KOPT-K1 (cell line): ENCODE data around the gene APBB1.

ENCODE experiments used
- H3K27ac ChIP-seq: fragments of 200-600 bp; sonication (generic); 2 replicates; pipeline ENCODE4 v1.5.1; 2016; ENCODE audit warnings: antibody characterized with exemption, mild to moderate bottlenecking, low read depth, low read length; ENCODE audit not compliant: poor library complexity, severe bottlenecking
- H3K36me3 ChIP-seq: fragments of 200-600 bp; sonication (generic); 2 replicates; pipeline ENCODE4 v1.5.1; 2017; ENCODE audit warnings: antibody characterized with exemption, mild to moderate bottlenecking, low read length, moderate library complexity; ENCODE audit not compliant: insufficient read depth
- H3K9me3 ChIP-seq: fragments of 200-600 bp; sonication (generic); 2 replicates; pipeline ENCODE4 v1.5.1; 2017; ENCODE audit warnings: antibody characterized with exemption, low read length, mild to moderate bottlenecking; ENCODE audit not compliant: insufficient read depth, poor library complexity, severe bottlenecking

The APBB1 gene

GRCh38 chr11:6437423-6437822 is 18.5 kb upstream of the APBB1 start:
- Histone ChIP-seq H3K36me3 (no peaks in the 10 kb centered on the region), H3K9me3 (no peaks in the 10 kb centered on the region), H3K27ac (no peak overlapping the region)

- no peaks in the 10 kb centered on the region for H3K9me3 ChIP-seq
- no peaks in the 10 kb centered on the region for H3K36me3 ChIP-seq
- no peak overlapping the region for H3K27ac ChIP-seq
These were observed 15.2 kb upstream of the APBB1 start for GRCh38 chr11:6433998-6434660.

- Histone ChIP-seq H3K9me3 (no peaks in the 10 kb centered on the region), H3K27ac (no peak overlapping the region), H3K36me3 (no peaks in the 10 kb centered on the region)
These were observed 13.0 kb upstream of the APBB1 start for GRCh38 chr11:6431861-6432260.

- no peaks in the 10 kb centered on the region for H3K36me3 ChIP-seq
- no peak overlapping the region for H3K27ac ChIP-seq
- H3K9me3 ChIP-seq, result no peaks in the 10 kb centered on the region
These were observed 8.6 kb upstream of the APBB1 start for GRCh38 chr11:6427516-6427915.

- Histone ChIP-seq H3K9me3 (no peaks in the 10 kb centered on the region), H3K36me3 (no peaks in the 10 kb centered on the region), H3K27ac (no peak overlapping the region)
These were observed 1.8 kb upstream of the APBB1 start for GRCh38 chr11:6420677-6421076.

GRCh38 chr11:6418557-6419008 is 311 bp downstream of the APBB1 start:
- Histone ChIP-seq H3K27ac (no peak overlapping the region), H3K9me3 (no peaks in the 10 kb centered on the region)

GRCh38 chr11:6417907-6418556 is 862 bp downstream of the APBB1 start:
- Histone ChIP-seq H3K27ac (no peak overlapping the region), H3K9me3 (no peaks in the 10 kb centered on the region), H3K36me3 (no peaks in the 10 kb centered on the region)

More at GRCh38 chr11:6418557-6419008, 311 bp downstream of the APBB1 start:
- no peaks in the 10 kb centered on the region for H3K36me3 ChIP-seq

- H3K36me3 ChIP-seq, result no peaks in the 10 kb centered on the region
- no peak overlapping the region for H3K27ac ChIP-seq
- H3K9me3 ChIP-seq, result no peaks in the 10 kb centered on the region
These were observed 3.1 kb downstream of the APBB1 start for GRCh38 chr11:6415797-6416196.

- Histone ChIP-seq H3K9me3 (no peaks in the 10 kb centered on the region), H3K27ac (no peak overlapping the region), H3K36me3 (no peaks in the 10 kb centered on the region)
These were observed 4.0 kb downstream of the APBB1 start for GRCh38 chr11:6414874-6415328.

- Histone ChIP-seq H3K36me3 (no peaks in the 10 kb centered on the region), H3K9me3 (no peaks in the 10 kb centered on the region), H3K27ac (no peak overlapping the region)
These were observed 5.1 kb downstream of the APBB1 start for GRCh38 chr11:6413791-6414201.

- no peaks in the 10 kb centered on the region for H3K9me3 ChIP-seq
- no peak overlapping the region for H3K27ac ChIP-seq
- no peaks in the 10 kb centered on the region for H3K36me3 ChIP-seq
These were observed 7.3 kb downstream of the APBB1 start for GRCh38 chr11:6411594-6412031.

- Histone ChIP-seq H3K9me3 (no peaks in the 10 kb centered on the region), H3K27ac (no peak overlapping the region), H3K36me3 (no peaks in the 10 kb centered on the region)
These were observed 8.0 kb downstream of the APBB1 start for GRCh38 chr11:6410695-6411430.

- H3K36me3 ChIP-seq, result no peaks in the 10 kb centered on the region
- no peaks in the 10 kb centered on the region for H3K9me3 ChIP-seq
- H3K27ac ChIP-seq, result no peak overlapping the region
These were observed 12.5 kb downstream of the APBB1 start for GRCh38 chr11:6406370-6406769.

GRCh38 chr11:6405846-6406245 is 13.0 kb downstream of the APBB1 start:
- no peak overlapping the region for H3K27ac ChIP-seq
- H3K36me3 ChIP-seq, result no peaks in the 10 kb centered on the region
- no peaks in the 10 kb centered on the region for H3K9me3 ChIP-seq

- no peak overlapping the region for H3K27ac ChIP-seq
- H3K36me3 ChIP-seq, result no peaks in the 10 kb centered on the region
- H3K9me3 ChIP-seq, result no peaks in the 10 kb centered on the region
These were observed 13.7 kb downstream of the APBB1 start for GRCh38 chr11:6405052-6405667.
